H9 (cell line): Measurements from ENCODE around the gene CEP55. TPM values are rescaled to one million over a fixed set of nuclear protein-coding genes. Genes with fewer than 3 reads are reported as not detected.

ENCODE experiments used
- DNase-seq: peaks from one replicate; pipeline ENCODE4 v3.0.0-alpha.2; 2017
- H2AFZ ChIP-seq: one replicate; pipeline ENCODE4 v1.6.1; 2013; ENCODE audit warnings: mild to moderate bottlenecking, low read length, control low read depth, moderate library complexity
- H2AK5ac ChIP-seq: 2 replicates; pipeline ENCODE4 v1.6.1; 2013; ENCODE audit warnings: low read length, control low read depth, mixed read lengths; ENCODE audit not compliant: insufficient read length
- H2BK120ac ChIP-seq: one replicate; pipeline ENCODE4 v1.6.1; 2013; ENCODE audit warnings: low read depth, mild to moderate bottlenecking, low read length, control low read depth, inconsistent platforms; ENCODE audit not compliant: poor library complexity, severe bottlenecking
- H2BK12ac ChIP-seq: 2 replicates; pipeline ENCODE4 v1.6.1; 2013; ENCODE audit warnings: low read length, control low read depth, mixed read lengths, low read depth; ENCODE audit not compliant: insufficient read length
- H2BK15ac ChIP-seq: 2 replicates; pipeline ENCODE4 v1.6.1; 2013; ENCODE audit warnings: low read depth, low read length, control low read depth
- H2BK20ac ChIP-seq: one replicate; pipeline ENCODE4 v1.6.1; 2013; ENCODE audit warnings: low read depth, mild to moderate bottlenecking, low read length, control low read depth, inconsistent platforms; ENCODE audit not compliant: poor library complexity, severe bottlenecking
- H2BK5ac ChIP-seq: 2 replicates; pipeline ENCODE4 v1.6.1; 2013; ENCODE audit warnings: low read length, control low read depth, mixed read lengths; ENCODE audit not compliant: insufficient read length
- H3K14ac ChIP-seq: 2 replicates; pipeline ENCODE4 v1.6.1; 2013; ENCODE audit warnings: low read length, control low read depth; ENCODE audit not compliant: insufficient read depth
- H3K18ac ChIP-seq: 2 replicates; pipeline ENCODE4 v1.6.1; 2013; ENCODE audit warnings: low read depth, mild to moderate bottlenecking, mixed read lengths, low read length, control low read depth; ENCODE audit not compliant: insufficient read length
- H3K23ac ChIP-seq: 2 replicates; pipeline ENCODE4 v1.6.1; 2013; ENCODE audit warnings: low read length, control low read depth, mixed read lengths, low read depth; ENCODE audit not compliant: insufficient read length
- H3K23me2 ChIP-seq: 2 replicates; pipeline ENCODE4 v1.6.1; 2013; ENCODE audit warnings: low read depth, mild to moderate bottlenecking, mixed read lengths, low read length, control low read depth; ENCODE audit not compliant: insufficient read length, poor library complexity, severe bottlenecking
- H3K27ac ChIP-seq: 2 replicates; pipeline ENCODE4 v1.5.1; 2013; ENCODE audit warnings: low read length, control low read depth, mixed read lengths, low read depth; ENCODE audit not compliant: insufficient read length
- H3K27me3 ChIP-seq: 2 replicates; pipeline ENCODE4 v1.6.1; 2013; ENCODE audit warnings: low read length, control low read depth, inconsistent platforms; ENCODE audit not compliant: insufficient read depth
- H3K4ac ChIP-seq: 2 replicates; pipeline ENCODE4 v1.6.1; 2013; ENCODE audit warnings: low read depth, mild to moderate bottlenecking, control low read depth, inconsistent platforms, low read length, moderate library complexity
- H3K4me1 ChIP-seq: 2 replicates; pipeline ENCODE4 v1.6.1; 2013; ENCODE audit warnings: low read length, control low read depth, inconsistent platforms; ENCODE audit not compliant: insufficient read depth
- H3K4me2 ChIP-seq: 2 replicates; pipeline ENCODE4 v1.6.1; 2013; ENCODE audit warnings: low read length, control low read depth, mixed read lengths; ENCODE audit not compliant: insufficient read length, insufficient read depth
- H3K56ac ChIP-seq: 2 replicates; pipeline ENCODE4 v1.6.1; 2013; ENCODE audit warnings: low read depth, mild to moderate bottlenecking, mixed read lengths, low read length, control low read depth; ENCODE audit not compliant: insufficient read length
- H3K79me1 ChIP-seq: 2 replicates; pipeline ENCODE4 v1.6.1; 2013; ENCODE audit warnings: low read depth, mild to moderate bottlenecking, moderate library complexity, low read length, control low read depth, inconsistent platforms; ENCODE audit not compliant: insufficient read depth, poor library complexity, severe bottlenecking
- H3K79me2 ChIP-seq: 2 replicates; pipeline ENCODE4 v1.6.1; 2013; ENCODE audit warnings: low read length, control low read depth, inconsistent platforms; ENCODE audit not compliant: insufficient read depth
- H3K9ac ChIP-seq: 2 replicates; pipeline ENCODE4 v1.6.1; 2013; ENCODE audit warnings: low read length, control low read depth, mixed read lengths; ENCODE audit not compliant: insufficient read length; ENCODE audit errors: extremely low read depth
- H3K9me3 ChIP-seq: one replicate; pipeline ENCODE4 v1.6.1; 2013; ENCODE audit warnings: low read depth, low read length, inconsistent platforms; ENCODE audit not compliant: control insufficient read depth
- H3T11ph ChIP-seq: one replicate; pipeline ENCODE4 v1.6.1; 2013; ENCODE audit warnings: mild to moderate bottlenecking, low read length, control low read depth, inconsistent platforms
- H4K20me1 ChIP-seq: one replicate; pipeline ENCODE4 v1.6.1; 2013; ENCODE audit not compliant: control insufficient read depth, insufficient read length, insufficient read depth
- H4K5ac ChIP-seq: 2 replicates; pipeline ENCODE4 v1.6.1; 2013; ENCODE audit warnings: low read depth, mild to moderate bottlenecking, mixed read lengths, low read length, control low read depth; ENCODE audit not compliant: insufficient read length
- H4K8ac ChIP-seq: replicated peaks from 2 replicates; pipeline ENCODE4 v1.6.1; 2013; ENCODE audit warnings: low read length, control low read depth, mixed read lengths, low read depth; ENCODE audit not compliant: insufficient read length
- H4K91ac ChIP-seq: 2 replicates; pipeline ENCODE4 v1.6.1; 2013; ENCODE audit warnings: low read depth, mild to moderate bottlenecking, moderate library complexity, mixed read lengths, low read length, control low read depth; ENCODE audit not compliant: insufficient read length
- H3K27ac Mint-ChIP-seq, 3 experiments: 2 replicates in 2 of 3; 3 replicates in 1 of 3; pipeline ENCODE4 v1.8.0; 2020 to 2021; ENCODE audit warnings: mixed read lengths in 3 of 3, mild to moderate bottlenecking in 1 of 3, moderate library complexity in 1 of 3
- H3K27me3 Mint-ChIP-seq: 2 replicates; pipeline ENCODE4 v1.8.0; 2021; ENCODE audit warnings: low read depth, mild to moderate bottlenecking, moderate library complexity, mixed read lengths
- H3K36me3 Mint-ChIP-seq, 3 experiments: 2 replicates in 2 of 3; 3 replicates in 1 of 3; pipeline ENCODE4 v1.8.0; 2020 to 2021; ENCODE audit warnings: low read depth in 3 of 3, mixed read lengths in 3 of 3; ENCODE audit not compliant: insufficient read depth in 1 of 3
- H3K4me1 Mint-ChIP-seq, 2 experiments: 2 replicates each; pipeline ENCODE4 v1.8.0; 2020; ENCODE audit warnings: mixed read lengths in 2 of 2
- H3K4me3 Mint-ChIP-seq, 2 experiments: 2 replicates in 1 of 2; 3 replicates in 1 of 2; pipeline ENCODE4 v1.8.0; 2020 to 2021; ENCODE audit warnings: mild to moderate bottlenecking in 2 of 2, mixed read lengths in 2 of 2, moderate library complexity in 1 of 2
- H3K9me3 Mint-ChIP-seq, 2 experiments: 2 replicates in 1 of 2; 3 replicates in 1 of 2; pipeline ENCODE4 v1.8.0; 2020; ENCODE audit warnings: mild to moderate bottlenecking in 2 of 2, mixed read lengths in 2 of 2, moderate library complexity in 1 of 2
- WGBS: extraction: QIAGEN DNeasy Blood & Tissue Kit; methylation state at CpG from one replicate; pipeline ENCODE4 v1.1.7; 2013; ENCODE audit warnings: missing lambda C conversion rate, low lambda C conversion rate, mixed read lengths; ENCODE audit not compliant: insufficient read length; ENCODE audit errors: extremely low coverage; 5-methylcytosine and 5-hydroxymethylcytosine counted together
- total RNA-seq: library from RNA; stranded (reverse); gene quantifications from 2 replicates; pipeline ENCODE4 v1.2.1, GENCODE V29; 2021
- TF ChIP-seq, protein P1 (sequence below): fragments of 200-600 bp; sonication (generic); conservative IDR thresholded peaks from 3 replicates; pipeline ENCODE4 v1.8.0; 2021; ENCODE audit warnings: antibody characterized with exemption, mild to moderate bottlenecking

CEP55 gene
- total RNA-seq, 1 experiment from 2014 or later, result 17.8 TPM

DNA sequence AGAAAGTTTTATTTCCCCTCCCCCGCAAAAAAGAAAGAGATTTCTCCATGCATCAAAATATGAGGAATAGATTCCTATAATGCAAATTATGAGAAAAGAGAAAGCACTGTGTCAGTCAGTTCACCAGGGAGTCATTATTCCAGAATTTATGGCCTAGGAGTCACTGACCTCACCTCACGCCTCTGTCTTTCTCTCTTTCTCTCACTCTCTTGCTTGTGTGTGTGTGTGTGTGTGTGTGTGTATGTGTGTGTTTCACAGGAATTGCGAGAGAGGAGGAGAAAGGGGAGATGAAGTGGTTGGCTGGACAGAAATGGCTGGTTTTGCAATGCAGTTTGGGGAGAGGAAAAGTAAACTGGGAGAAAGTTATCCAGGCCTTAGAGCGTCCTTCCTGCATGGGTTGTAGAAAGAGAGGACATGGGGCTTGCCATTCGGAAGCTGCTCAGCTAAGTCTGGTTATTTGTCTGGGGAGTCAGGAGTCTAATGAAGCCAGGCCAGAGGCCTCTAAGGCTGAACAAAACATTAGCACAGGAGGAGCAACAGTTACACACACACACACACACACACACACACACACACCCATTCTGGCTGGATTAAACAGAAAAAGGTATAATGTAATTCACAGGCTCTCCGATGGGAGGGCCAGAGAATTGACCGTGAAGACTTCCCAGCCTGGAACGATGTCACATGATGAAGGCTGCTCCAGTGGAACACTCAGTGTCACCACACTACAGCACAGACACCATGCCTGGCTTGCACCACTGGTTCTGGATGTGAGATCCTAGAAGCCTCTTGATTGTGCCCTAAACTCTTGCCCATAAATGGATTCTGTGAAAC lies 57.3 kb downstream of the CEP55 start:
- Histone ChIP-seq H3K23me2 (no peaks in the 10 kb centered on the region), H3K9ac (no peak overlapping the region), H3K14ac (no peak overlapping the region), H2BK120ac (no peak overlapping the region), H3K79me2 (no peaks in the 10 kb centered on the region), H2AK5ac (no peak overlapping the region), H2BK15ac (no peak overlapping the region), H3K23ac (no peak overlapping the region), H2BK5ac (no peak overlapping the region), H4K5ac (no peak overlapping the region), H3K4ac (no peak overlapping the region), H3K18ac (no peak overlapping the region), H4K91ac (no peak overlapping the region), H3K9me3 (no peaks in the 10 kb centered on the region), H3T11ph (no peak overlapping the region), H4K20me1 (no peaks in the 10 kb centered on the region), H2BK12ac (no peak overlapping the region), H3K4me2 (no peak overlapping the region), H3K4me1 (no peaks in the 10 kb centered on the region; the same call in 1 of the 2 replicates), H4K8ac (no peak overlapping the region), H3K27me3 (no peaks in the 10 kb centered on the region), H3K56ac (no peak overlapping the region), H2AFZ (no peak overlapping the region), H3K79me1 (no peaks in the 10 kb centered on the region), H2BK20ac (no peak overlapping the region), H3K27ac (no peak overlapping the region)
- TF ChIP-seq, protein P1, sequence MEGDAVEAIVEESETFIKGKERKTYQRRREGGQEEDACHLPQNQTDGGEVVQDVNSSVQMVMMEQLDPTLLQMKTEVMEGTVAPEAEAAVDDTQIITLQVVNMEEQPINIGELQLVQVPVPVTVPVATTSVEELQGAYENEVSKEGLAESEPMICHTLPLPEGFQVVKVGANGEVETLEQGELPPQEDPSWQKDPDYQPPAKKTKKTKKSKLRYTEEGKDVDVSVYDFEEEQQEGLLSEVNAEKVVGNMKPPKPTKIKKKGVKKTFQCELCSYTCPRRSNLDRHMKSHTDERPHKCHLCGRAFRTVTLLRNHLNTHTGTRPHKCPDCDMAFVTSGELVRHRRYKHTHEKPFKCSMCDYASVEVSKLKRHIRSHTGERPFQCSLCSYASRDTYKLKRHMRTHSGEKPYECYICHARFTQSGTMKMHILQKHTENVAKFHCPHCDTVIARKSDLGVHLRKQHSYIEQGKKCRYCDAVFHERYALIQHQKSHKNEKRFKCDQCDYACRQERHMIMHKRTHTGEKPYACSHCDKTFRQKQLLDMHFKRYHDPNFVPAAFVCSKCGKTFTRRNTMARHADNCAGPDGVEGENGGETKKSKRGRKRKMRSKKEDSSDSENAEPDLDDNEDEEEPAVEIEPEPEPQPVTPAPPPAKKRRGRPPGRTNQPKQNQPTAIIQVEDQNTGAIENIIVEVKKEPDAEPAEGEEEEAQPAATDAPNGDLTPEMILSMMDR, result no peak
- DNase-seq, result no peak
- H3K27me3 Mint-ChIP-seq, result peaks cover 8% of the 10 kb centered on the region
- no peak overlapping the region for H3K27ac Mint-ChIP-seq
- H3K9me3 Mint-ChIP-seq, result no peaks in the 10 kb centered on the region; a peak in 1 of 5 replicates
- H3K36me3 Mint-ChIP-seq, result no peaks in the 10 kb centered on the region
- no peak overlapping the region for H3K4me3 Mint-ChIP-seq
- peaks cover 7 to 8% of the 10 kb centered on the region in 2 experiments for H3K4me1 Mint-ChIP-seq
- no CpG with 5 or more reads among the region's 8 CpGs for WGBS
